ENCODE data around the gene MAP3K8. TPM values are rescaled to one million over a fixed set of nuclear protein-coding genes. Genes with fewer than 3 reads are reported as not detected.

MAP3K8 gene
- total and polyA plus RNA-seq, 10 of the 15 experiments (the other 5 are each of a cell fraction or from before 2014, with no cell fraction given) = 25.5 to 115 (median 40.2) TPM

DNA sequence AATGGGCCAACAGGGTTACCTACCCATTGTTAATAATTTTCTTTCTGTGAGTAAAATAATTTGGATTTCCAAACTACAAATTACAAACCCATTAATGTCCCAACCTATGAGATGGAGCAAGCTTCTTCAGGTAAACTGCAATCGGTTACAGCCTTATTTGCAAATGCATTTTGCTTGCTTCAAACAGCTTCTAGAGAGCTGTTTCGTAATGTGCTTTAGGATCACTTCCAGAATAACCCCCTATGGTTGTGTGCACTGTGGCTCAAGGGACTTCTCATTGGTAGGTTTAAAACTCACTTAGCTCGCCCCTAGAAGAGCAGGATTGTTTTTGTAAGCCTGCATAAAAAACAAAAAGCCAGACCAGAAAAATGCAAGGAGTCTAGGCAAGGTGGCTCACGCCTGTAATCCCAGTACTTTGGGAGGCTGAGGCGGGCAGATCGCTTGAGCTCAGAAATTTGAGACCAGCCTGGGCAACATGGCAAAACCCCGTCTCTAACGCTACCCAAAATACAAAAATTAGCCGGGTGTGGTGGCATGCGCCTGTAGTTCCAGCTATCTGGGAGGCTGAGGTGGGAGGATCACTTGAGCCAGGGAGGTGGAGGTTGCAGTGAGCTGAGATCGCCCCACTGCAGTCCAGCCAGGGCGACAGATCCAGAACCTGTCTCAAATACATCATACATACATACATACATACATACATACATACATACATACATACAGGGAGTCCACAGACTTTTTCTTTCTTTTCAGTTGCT is 3.3 kb upstream of the MAP3K8 start:
- no peaks in the 10 kb centered on the region for H3K27me3 ChIP-seq (replicated peaks in 1 of 2; ENCODE audit: control insufficient read depth in 2 of 2, insufficient read depth in 2 of 2, low read length in 1 of 2)
- POLR2A ChIA-PET = interaction anchor here (1.4 to 11.5 kb wide), 7 partner anchors 9 to 98 kb away, joined by 3 to 132 read pairs (median 4); no protein-coding TSS in a partner anchor
- no peaks in the 10 kb centered on the region for H3K36me3 ChIP-seq (ENCODE audit: control insufficient read depth in 2 of 2, insufficient read depth in 2 of 2, low read length in 1 of 2)
- intact Hi-C loops (cut with micrococcal nuclease; ENCODE audit: unreplicated experiment) = no loop called here
- in situ Hi-C loops (cut with MboI) = no loop called here
- no peak overlapping the region; the same call in 1 of the 2 replicates for H3K4me3 ChIP-seq
- peaks cover 46% of the 10 kb centered on the region for H3K4me1 ChIP-seq (ENCODE audit: control insufficient read depth, insufficient read depth, low read length)
- H3K27ac ChIP-seq (ENCODE audit: control insufficient read depth, insufficient read depth) = peak overlapping the region; percentile 25; the same call in 1 of the 2 replicates
- peak overlapping the region; percentile 57 for H3K4me2 ChIP-seq (ENCODE audit: control insufficient read depth, insufficient read depth)
- H4K20me1 ChIP-seq (ENCODE audit: control insufficient read depth, insufficient read depth) = no peaks in the 10 kb centered on the region
- CTCF ChIA-PET = interaction anchor here (0.9 to 13.9 kb wide), 12 partner anchors 10 to 160 kb away, joined by 3 to 123 read pairs (median 6); no protein-coding TSS in a partner anchor
- peaks cover 31% of the 10 kb centered on the region for H3K79me2 ChIP-seq (ENCODE audit: control insufficient read depth, insufficient read depth, low read length)
- 80% methylated on average over 12 of the region's 12 CpGs for WGBS (ENCODE audit: insufficient coverage, insufficient replicate concordance, low lambda C conversion rate, missing lambda C conversion rate)
- DNase-seq (ENCODE audit: low read depth, low spot score) (no peak), FAIRE-seq (no peak), ATAC-seq (no peak)
- BruUV-seq (replicated peaks) = no TSS peak
- no peak overlapping the region for H3K9ac ChIP-seq (ENCODE audit: control insufficient read depth, insufficient read depth, low read length)
- TF ChIP-seq STAT3 (IDR thresholded peaks at IDR 0.05; ENCODE audit: low read depth, low read length) = no peak
- TF ChIP-seq ZSCAN29 (IDR thresholded peaks at IDR 0.05) = no peak
- no peak for TF ChIP-seq RB1 (IDR thresholded peaks at IDR 0.05; ENCODE audit: borderline replicate concordance)
- TF ChIP-seq, protein P1, sequence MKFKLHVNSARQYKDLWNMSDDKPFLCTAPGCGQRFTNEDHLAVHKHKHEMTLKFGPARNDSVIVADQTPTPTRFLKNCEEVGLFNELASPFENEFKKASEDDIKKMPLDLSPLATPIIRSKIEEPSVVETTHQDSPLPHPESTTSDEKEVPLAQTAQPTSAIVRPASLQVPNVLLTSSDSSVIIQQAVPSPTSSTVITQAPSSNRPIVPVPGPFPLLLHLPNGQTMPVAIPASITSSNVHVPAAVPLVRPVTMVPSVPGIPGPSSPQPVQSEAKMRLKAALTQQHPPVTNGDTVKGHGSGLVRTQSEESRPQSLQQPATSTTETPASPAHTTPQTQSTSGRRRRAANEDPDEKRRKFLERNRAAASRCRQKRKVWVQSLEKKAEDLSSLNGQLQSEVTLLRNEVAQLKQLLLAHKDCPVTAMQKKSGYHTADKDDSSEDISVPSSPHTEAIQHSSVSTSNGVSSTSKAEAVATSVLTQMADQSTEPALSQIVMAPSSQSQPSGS (IDR thresholded peaks at IDR 0.05; ENCODE audit: low read length) = no peak
- TF ChIP-seq STAT1 (conservative IDR thresholded peaks at IDR 0.05) = no peak
- no peak for TF ChIP-seq CREM (IDR thresholded peaks at IDR 0.05; ENCODE audit: low read depth)
- TF ChIP-seq, protein P2, sequence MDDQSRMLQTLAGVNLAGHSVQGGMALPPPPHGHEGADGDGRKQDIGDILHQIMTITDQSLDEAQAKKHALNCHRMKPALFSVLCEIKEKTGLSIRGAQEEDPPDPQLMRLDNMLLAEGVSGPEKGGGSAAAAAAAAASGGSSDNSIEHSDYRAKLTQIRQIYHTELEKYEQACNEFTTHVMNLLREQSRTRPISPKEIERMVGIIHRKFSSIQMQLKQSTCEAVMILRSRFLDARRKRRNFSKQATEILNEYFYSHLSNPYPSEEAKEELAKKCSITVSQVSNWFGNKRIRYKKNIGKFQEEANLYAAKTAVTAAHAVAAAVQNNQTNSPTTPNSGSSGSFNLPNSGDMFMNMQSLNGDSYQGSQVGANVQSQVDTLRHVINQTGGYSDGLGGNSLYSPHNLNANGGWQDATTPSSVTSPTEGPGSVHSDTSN (IDR thresholded peaks at IDR 0.05; ENCODE audit: insufficient replicate concordance, low read depth, low read length) = no peak
- no peak for TF ChIP-seq SMARCA5 (IDR thresholded peaks at IDR 0.05)
- no peak for TF ChIP-seq BCL11A (IDR thresholded peaks at IDR 0.05; ENCODE audit: low read depth, low read length)
- TF ChIP-seq NR2C1 (IDR thresholded peaks at IDR 0.05) = no peak
- TF ChIP-seq EZH2 (IDR thresholded peaks at IDR 0.05; ENCODE audit: borderline replicate concordance, control insufficient read depth, low read depth, low read length) = no peak
- TF ChIP-seq CBX5 (IDR thresholded peaks at IDR 0.05; ENCODE audit: low read depth) = no peak
- no peak for TF ChIP-seq SUPT20H (IDR thresholded peaks at IDR 0.05; ENCODE audit: borderline replicate concordance, control insufficient read depth, low read depth, low read length)
- TF ChIP-seq ETV6 (conservative IDR thresholded peaks at IDR 0.05 in 1 of 2, IDR thresholded peaks at IDR 0.05 in 1 of 2; ENCODE audit: borderline replicate concordance in 1 of 2, low read depth in 1 of 2) = no peak
- TF ChIP-seq NFYA (IDR thresholded peaks at IDR 0.05; ENCODE audit: borderline replicate concordance, low read depth, low read length) = no peak
- no peak for TF ChIP-seq POLR2AphosphoS2 (IDR thresholded peaks at IDR 0.05; ENCODE audit: low read depth, low read length)
- H3K9me3 ChIP-seq (replicated peaks; ENCODE audit: control insufficient read depth, insufficient read depth, low read length) = no peaks in the 10 kb centered on the region
- H2AFZ ChIP-seq (ENCODE audit: control insufficient read depth, low read depth, low read length) = no peak overlapping the region; the same call in 1 of the 2 replicates
- RAD21 ChIA-PET (ENCODE audit: unreplicated experiment) = interaction anchor here (0.9 to 13.9 kb wide), 9 partner anchors 8 to 102 kb away, joined by 3 to 255 read pairs (median 8); no protein-coding TSS in a partner anchor
- SMC1A ChIA-PET (ENCODE audit: uncharacterized antibody, unreplicated experiment) = interaction anchor here (0.6 to 16.2 kb wide), 22 partner anchors 11 to 1882 kb away, joined by 3 to 284 read pairs (median 4); no protein-coding TSS in a partner anchor
